NCI-H345 (cell line): ENCODE results near the gene ZNF214.

Experiments
- DNase-seq: peaks from one replicate; lab custom pipeline; 2025; lab: John Stamatoyannopoulos, UW

Gene ZNF214

GRCh38 chr11:7020183-7020917 is at the start of gene ZNF214, which contains the start of gene NLRP14:
Gene ZNF214, minus strand, starts transcription at chr11:7020346. Its CDS starts 17,511 bp downstream, at chr11:7002835.
Gene NLRP14, plus strand, starts transcription at chr11:7020479. Its CDS starts 18,108 bp downstream, at chr11:7038587.
- DNase-seq, result peak; percentile 96

GRCh38 chr11:7062534-7062933 is 42.4 kb upstream of the ZNF214 start:
- DNase-seq, result no peak

- no peak for DNase-seq
Observed at GRCh38 chr11:7060868-7061267, 40.7 kb upstream of the ZNF214 start.

- no peak for DNase-seq
Observed at GRCh38 chr11:7057641-7058040, 37.5 kb upstream of the ZNF214 start.

- DNase-seq, result no peak
Observed at GRCh38 chr11:7056828-7057513, 36.8 kb upstream of the ZNF214 start.

- no peak for DNase-seq
Observed at GRCh38 chr11:7050191-7050590, 30.0 kb upstream of the ZNF214 start.

- DNase-seq, result no peak
Observed at GRCh38 chr11:7046474-7047175, 26.5 kb upstream of the ZNF214 start.

- no peak for DNase-seq
Observed at GRCh38 chr11:7034019-7034418, 13.9 kb upstream of the ZNF214 start.

- DNase-seq, result no peak
Observed at GRCh38 chr11:7032692-7033091, 12.5 kb upstream of the ZNF214 start.

- no peak for DNase-seq
Observed at GRCh38 chr11:7031471-7031871, 11.3 kb upstream of the ZNF214 start.

- no peak for DNase-seq
Observed at GRCh38 chr11:7030836-7031235, 10.7 kb upstream of the ZNF214 start.

GRCh38 chr11:7028141-7028540 is 8.0 kb upstream of the ZNF214 start:
- no peak for DNase-seq

- no peak for DNase-seq
Observed at GRCh38 chr11:7021318-7021717, 1.2 kb upstream of the ZNF214 start.

- DNase-seq, result peak; percentile 43
Observed at GRCh38 chr11:7019500-7020182, 505 bp downstream of the ZNF214 start.

GRCh38 chr11:7016011-7016410 is 4.1 kb downstream of the ZNF214 start:
- DNase-seq, result no peak

- DNase-seq, result no peak
Observed at GRCh38 chr11:7014118-7014517, 6.0 kb downstream of the ZNF214 start.

GRCh38 chr11:7004482-7004881 is 15.7 kb downstream of the ZNF214 start:
- DNase-seq, result no peak

GRCh38 chr11:6995703-6996102 is 24.4 kb downstream of the ZNF214 start:
- DNase-seq, result no peak

GRCh38 chr11:6992457-6993417 is 27.4 kb downstream of the ZNF214 start:
- DNase-seq, result no peak

GRCh38 chr11:6992026-6992425 is 28.1 kb downstream of the ZNF214 start:
- no peak for DNase-seq

GRCh38 chr11:6991227-6991626 is 28.9 kb downstream of the ZNF214 start:
- no peak for DNase-seq
